K562 (cell line): ENCODE measurements around the gene HPX. TPM values are rescaled to one million over a fixed set of nuclear protein-coding genes. Genes with fewer than 3 reads are reported as not detected.

Source experiments
- CHD1 ChIP-seq: fragments of 200-600 bp; sonication (generic); IDR thresholded peaks from one replicate; pipeline ENCODE4 v1.6.1; 2012; ENCODE audit warnings: mild to moderate bottlenecking, moderate library complexity, low read length, inconsistent platforms
- ETV5 ChIP-seq: sonication (generic); formaldehyde crosslinking; IDR thresholded peaks from 2 replicates; pipeline ENCODE4 v1.4.0; 2020; ENCODE audit warnings: low read depth, mild to moderate bottlenecking, missing genetic modification reagents
- EZH2 ChIP-seq: IDR thresholded peaks from 2 replicates; pipeline ENCODE4 v1.6.1; 2012; ENCODE audit warnings: low read depth, mild to moderate bottlenecking, inconsistent platforms, low read length, borderline replicate concordance
- MAFG ChIP-seq: fragments of 450-650 bp; conservative IDR thresholded peaks from 2 replicates; pipeline ENCODE4 v1.6.1; 2016; ENCODE audit warnings: missing genetic modification characterization, missing compliant biosample characterization
- MXI1 ChIP-seq: IDR thresholded peaks from 2 replicates; pipeline ENCODE4 v1.6.1; 2011; ENCODE audit warnings: low read depth, mild to moderate bottlenecking, improper control_type of control experiment, low read length
- NR2C2 ChIP-seq, 2 experiments: fragments of 200-800 bp in 1 of 2; sonication (Bioruptor generic) in 1 of 2; sonication (generic) in 1 of 2; formaldehyde crosslinking in 1 of 2; IDR thresholded peaks; 2 replicates each; pipeline versions ENCODE4 v1.6.1 to v1.8.0; 2016 to 2022; ENCODE audit warnings: mild to moderate bottlenecking in 1 of 2, missing compliant biosample characterization in 1 of 2, missing genetic modification characterization in 1 of 2, missing genetic modification reagents in 1 of 2
- PHB2 ChIP-seq: fragments of 450-650 bp; IDR thresholded peaks from 2 replicates; pipeline ENCODE4 v1.6.1; 2017; ENCODE audit warnings: low read depth
- PYGO2 ChIP-seq: fragments of 450-650 bp; IDR thresholded peaks from 2 replicates; pipeline ENCODE4 v1.6.1; 2016; ENCODE audit warnings: mild to moderate bottlenecking, missing genetic modification characterization, moderate library complexity, missing compliant biosample characterization
- TCFL5 ChIP-seq: fragments of 250-450 bp; sonication (Bioruptor Pico); conservative IDR thresholded peaks from 2 replicates; pipeline ENCODE4 v1.6.1; 2021; ENCODE audit warnings: mild to moderate bottlenecking, moderate library complexity, matching md5 sums
- ZC3H4 ChIP-seq: sonication (generic); formaldehyde crosslinking; IDR thresholded peaks from 2 replicates; pipeline ENCODE4 v1.9.0; 2021; ENCODE audit warnings: missing genetic modification reagents, borderline replicate concordance
- ZFPM2 ChIP-seq: fragments of 250-450 bp; sonication (Bioruptor Pico); IDR thresholded peaks from 2 replicates; pipeline ENCODE4 v1.5.1; 2022; ENCODE audit warnings: mild to moderate bottlenecking
- ZNF699 ChIP-seq: fragments of 250-450 bp; sonication (Bioruptor Pico); IDR thresholded peaks from 2 replicates; pipeline ENCODE4 v1.8.0; 2021; ENCODE audit warnings: mild to moderate bottlenecking, moderate library complexity; ENCODE audit not compliant: insufficient replicate concordance
- polyA plus RNA-seq, 8 experiments: library from polyadenylated mRNA; depleted of rRNA in 4 of 8; stranded (reverse) in 5 of 8; unstranded in 3 of 8; fragments of >200 nt; fragmentation: Nextera tagmentation in 2 of 8; fragmentation: Illumina TruSeq in 1 of 8; extraction: Ambion mirVana in 2 of 8; extraction: Trizol in 1 of 8; gene quantifications; 2 replicates each; pipeline versions ENCODE4 v1.2.1 to v1.2.3, GENCODE V29; 2011 to 2014; ENCODE audit warnings: inconsistent platforms in 1 of 8, missing spikeins in 1 of 8
- total RNA-seq, 7 experiments: library from RNA; depleted of rRNA in 6 of 7; stranded (reverse); fragments of >200 nt in 6 of 7; fragmentation: Illumina TruSeq in 2 of 7; extraction: Trizol in 2 of 7; gene quantifications; 2 replicates each; pipeline versions ENCODE4 v1.2.1 to v1.2.3, GENCODE V29; 2011 to 2021; ENCODE audit warnings: low replicate concordance in 1 of 7
- TF ChIP-seq, protein P1 (sequence below), 2 experiments: fragments of 450-650 bp; conservative IDR thresholded peaks; 2 replicates each; pipeline ENCODE4 v1.6.1; 2017; ENCODE audit warnings: mild to moderate bottlenecking in 2 of 2, moderate library complexity in 2 of 2
- TF ChIP-seq, protein P2 (sequence below): IDR thresholded peaks from 2 replicates; pipeline ENCODE4 v1.6.1; 2011; ENCODE audit warnings: borderline replicate concordance, low read depth, mild to moderate bottlenecking, moderate library complexity, low read length; ENCODE audit not compliant: insufficient read depth, poor library complexity, severe bottlenecking
- TF ChIP-seq, protein P3 (sequence below), 2 experiments: IDR thresholded peaks; 2 replicates each; pipeline ENCODE4 v1.6.1; 2012; ENCODE audit warnings: improper control_type of control experiment in 2 of 2, low read depth in 2 of 2, low read length in 2 of 2, borderline replicate concordance in 1 of 2
- TF ChIP-seq, protein P4 (sequence below), 2 experiments: fragments of 200-800 bp in 1 of 2; sonication (Bioruptor generic) in 1 of 2; sonication (generic) in 1 of 2; formaldehyde crosslinking in 1 of 2; IDR thresholded peaks in 1 of 2; conservative IDR thresholded peaks in 1 of 2; 2 replicates each; pipeline versions ENCODE4 v1.5.0 to v1.6.1; 2016 to 2020; ENCODE audit warnings: missing compliant biosample characterization in 1 of 2, missing genetic modification characterization in 1 of 2, missing genetic modification reagents in 1 of 2

HPX gene
- total and polyA plus RNA-seq, 9 of the 15 experiments (the other 6 are each of a cell fraction or from before 2014, with no cell fraction given): 0.12 to 1.2 (median 0.49) TPM; not detected in 1

DNA sequence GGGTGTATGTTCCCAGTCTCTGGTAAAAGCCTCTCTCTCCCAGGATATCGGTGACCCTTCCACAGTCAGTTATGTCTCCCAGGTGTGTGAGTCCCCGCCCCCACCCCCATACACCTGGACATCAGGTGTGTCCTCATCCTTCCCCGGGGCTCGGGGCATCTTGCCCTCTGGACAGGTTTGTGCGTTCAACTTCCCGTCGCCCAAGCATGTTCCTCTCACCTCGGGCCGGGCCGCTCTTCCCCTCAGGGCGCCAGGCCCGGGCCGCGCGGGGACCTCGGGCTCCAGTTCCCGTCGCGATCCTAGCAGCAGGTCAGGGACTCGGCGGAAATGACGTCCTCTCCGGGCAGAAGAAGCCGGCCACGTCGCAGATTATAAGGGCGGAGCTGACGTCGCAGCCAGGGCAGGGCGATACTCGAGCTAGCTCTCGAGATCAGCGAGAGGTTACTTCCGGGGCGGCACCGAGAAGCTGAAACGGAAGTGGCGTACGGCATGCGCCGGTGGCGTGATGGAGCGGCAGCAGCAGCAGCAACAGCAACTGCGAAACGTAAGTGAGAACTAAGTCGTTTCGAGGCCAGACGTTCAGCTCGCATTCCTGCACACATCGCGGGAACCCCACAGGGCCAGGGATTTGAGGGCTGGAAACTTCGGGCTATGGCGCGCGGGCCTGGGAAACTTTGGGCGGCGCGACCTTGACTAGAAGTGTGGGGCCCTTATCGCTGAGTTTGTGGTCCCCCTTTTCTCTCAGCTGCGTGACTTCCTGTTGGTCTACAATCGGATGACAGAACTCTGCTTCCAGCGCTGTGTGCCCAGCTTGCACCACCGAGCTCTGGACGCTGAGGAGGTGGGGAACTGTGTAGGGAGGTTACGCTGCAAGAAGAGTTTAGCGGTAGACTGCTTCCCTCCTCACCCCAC lies 40.5 kb upstream of the HPX start, which contains the start of the genes ARFIP2 and TIMM10B (continued):
- TF ChIP-seq, protein P1, sequence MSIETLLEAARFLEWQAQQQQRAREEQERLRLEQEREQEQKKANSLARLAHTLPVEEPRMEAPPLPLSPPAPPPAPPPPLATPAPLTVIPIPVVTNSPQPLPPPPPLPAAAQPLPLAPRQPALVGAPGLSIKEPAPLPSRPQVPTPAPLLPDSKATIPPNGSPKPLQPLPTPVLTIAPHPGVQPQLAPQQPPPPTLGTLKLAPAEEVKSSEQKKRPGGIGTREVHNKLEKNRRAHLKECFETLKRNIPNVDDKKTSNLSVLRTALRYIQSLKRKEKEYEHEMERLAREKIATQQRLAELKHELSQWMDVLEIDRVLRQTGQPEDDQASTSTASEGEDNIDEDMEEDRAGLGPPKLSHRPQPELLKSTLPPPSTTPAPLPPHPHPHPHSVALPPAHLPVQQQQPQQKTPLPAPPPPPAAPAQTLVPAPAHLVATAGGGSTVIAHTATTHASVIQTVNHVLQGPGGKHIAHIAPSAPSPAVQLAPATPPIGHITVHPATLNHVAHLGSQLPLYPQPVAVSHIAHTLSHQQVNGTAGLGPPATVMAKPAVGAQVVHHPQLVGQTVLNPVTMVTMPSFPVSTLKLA (conservative IDR thresholded peaks at IDR 0.05): peak; percentile 88 to 92
- no peak for TF ChIP-seq EZH2
- TF ChIP-seq ZNF699 (CRISPR knock-in tag): no peak
- peak; percentile 80; the same call in 1 of the 2 replicates for TF ChIP-seq ZC3H4 (CRISPR knock-in tag)
- TF ChIP-seq, protein P2, sequence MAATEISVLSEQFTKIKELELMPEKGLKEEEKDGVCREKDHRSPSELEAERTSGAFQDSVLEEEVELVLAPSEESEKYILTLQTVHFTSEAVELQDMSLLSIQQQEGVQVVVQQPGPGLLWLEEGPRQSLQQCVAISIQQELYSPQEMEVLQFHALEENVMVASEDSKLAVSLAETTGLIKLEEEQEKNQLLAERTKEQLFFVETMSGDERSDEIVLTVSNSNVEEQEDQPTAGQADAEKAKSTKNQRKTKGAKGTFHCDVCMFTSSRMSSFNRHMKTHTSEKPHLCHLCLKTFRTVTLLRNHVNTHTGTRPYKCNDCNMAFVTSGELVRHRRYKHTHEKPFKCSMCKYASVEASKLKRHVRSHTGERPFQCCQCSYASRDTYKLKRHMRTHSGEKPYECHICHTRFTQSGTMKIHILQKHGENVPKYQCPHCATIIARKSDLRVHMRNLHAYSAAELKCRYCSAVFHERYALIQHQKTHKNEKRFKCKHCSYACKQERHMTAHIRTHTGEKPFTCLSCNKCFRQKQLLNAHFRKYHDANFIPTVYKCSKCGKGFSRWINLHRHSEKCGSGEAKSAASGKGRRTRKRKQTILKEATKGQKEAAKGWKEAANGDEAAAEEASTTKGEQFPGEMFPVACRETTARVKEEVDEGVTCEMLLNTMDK: no peak
- no peak for TF ChIP-seq PYGO2 (tag)
- no peak for TF ChIP-seq MAFG (tag)
- TF ChIP-seq PHB2: 0 out of 2 replicates have a peak, but pooled peaks have one; percentile 12
- TF ChIP-seq, protein P3, sequence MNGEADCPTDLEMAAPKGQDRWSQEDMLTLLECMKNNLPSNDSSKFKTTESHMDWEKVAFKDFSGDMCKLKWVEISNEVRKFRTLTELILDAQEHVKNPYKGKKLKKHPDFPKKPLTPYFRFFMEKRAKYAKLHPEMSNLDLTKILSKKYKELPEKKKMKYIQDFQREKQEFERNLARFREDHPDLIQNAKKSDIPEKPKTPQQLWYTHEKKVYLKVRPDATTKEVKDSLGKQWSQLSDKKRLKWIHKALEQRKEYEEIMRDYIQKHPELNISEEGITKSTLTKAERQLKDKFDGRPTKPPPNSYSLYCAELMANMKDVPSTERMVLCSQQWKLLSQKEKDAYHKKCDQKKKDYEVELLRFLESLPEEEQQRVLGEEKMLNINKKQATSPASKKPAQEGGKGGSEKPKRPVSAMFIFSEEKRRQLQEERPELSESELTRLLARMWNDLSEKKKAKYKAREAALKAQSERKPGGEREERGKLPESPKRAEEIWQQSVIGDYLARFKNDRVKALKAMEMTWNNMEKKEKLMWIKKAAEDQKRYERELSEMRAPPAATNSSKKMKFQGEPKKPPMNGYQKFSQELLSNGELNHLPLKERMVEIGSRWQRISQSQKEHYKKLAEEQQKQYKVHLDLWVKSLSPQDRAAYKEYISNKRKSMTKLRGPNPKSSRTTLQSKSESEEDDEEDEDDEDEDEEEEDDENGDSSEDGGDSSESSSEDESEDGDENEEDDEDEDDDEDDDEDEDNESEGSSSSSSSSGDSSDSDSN (IDR thresholded peaks at IDR 0.05; ENCODE audit: borderline replicate concordance in 1 of 2, low read depth in 2 of 2, low read length in 2 of 2): no peak
- peak; percentile 45; the same call in 1 of the 2 replicates for TF ChIP-seq MXI1
- TF ChIP-seq NR2C2 (CRISPR knock-in tag; IDR thresholded peaks at IDR 0.05): peak; percentile 84
- peak; percentile 96 for TF ChIP-seq NR2C2 (tag; IDR thresholded peaks at IDR 0.05)
- TF ChIP-seq, protein P4, sequence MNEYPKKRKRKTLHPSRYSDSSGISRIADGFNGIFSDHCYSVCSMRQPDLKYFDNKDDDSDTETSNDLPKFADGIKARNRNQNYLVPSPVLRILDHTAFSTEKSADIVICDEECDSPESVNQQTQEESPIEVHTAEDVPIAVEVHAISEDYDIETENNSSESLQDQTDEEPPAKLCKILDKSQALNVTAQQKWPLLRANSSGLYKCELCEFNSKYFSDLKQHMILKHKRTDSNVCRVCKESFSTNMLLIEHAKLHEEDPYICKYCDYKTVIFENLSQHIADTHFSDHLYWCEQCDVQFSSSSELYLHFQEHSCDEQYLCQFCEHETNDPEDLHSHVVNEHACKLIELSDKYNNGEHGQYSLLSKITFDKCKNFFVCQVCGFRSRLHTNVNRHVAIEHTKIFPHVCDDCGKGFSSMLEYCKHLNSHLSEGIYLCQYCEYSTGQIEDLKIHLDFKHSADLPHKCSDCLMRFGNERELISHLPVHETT (CRISPR knock-in tag; conservative IDR thresholded peaks at IDR 0.05 in 1 of 2, IDR thresholded peaks at IDR 0.05 in 1 of 2): peak in 1 of 2 experiments; percentile 61; a peak in 1 of 4 replicates
- no peak for TF ChIP-seq ZFPM2 (CRISPR knock-in tag)
- no peak for TF ChIP-seq TCFL5 (CRISPR knock-in tag)
- TF ChIP-seq CHD1: peak; percentile 76
- TF ChIP-seq ETV5 (CRISPR knock-in tag): peak; percentile 89
